ENCODE measurements around the gene LEMD3.

DNA sequence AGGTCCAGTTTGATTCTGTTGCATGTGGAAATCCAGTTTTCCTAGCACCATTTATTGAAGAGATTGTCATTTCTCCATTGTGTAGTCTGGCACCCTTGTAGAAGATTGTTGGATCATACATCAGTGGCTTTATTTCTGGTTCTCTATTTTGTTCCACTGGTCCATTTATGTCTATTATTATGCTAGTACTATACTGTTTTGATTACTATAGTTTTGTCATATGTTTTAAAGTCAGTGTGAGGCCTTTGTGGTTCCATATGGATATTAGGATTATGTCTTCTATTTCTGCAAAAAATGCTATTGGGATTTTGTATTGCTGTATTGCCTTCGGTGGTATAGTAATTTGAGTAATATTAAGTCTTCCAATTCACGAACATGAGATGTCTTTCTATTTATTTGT is 51.4 kb downstream of the LEMD3 start:
- TF ChIP-seq CTCF (conservative IDR thresholded peaks at IDR 0.05; ENCODE audit: low read depth in 2 of 2) (no peak), EZH2phosphoT487 (IDR thresholded peaks at IDR 0.05; ENCODE audit: unreplicated experiment) (no peak), JUNB (IDR thresholded peaks at IDR 0.05; ENCODE audit: unreplicated experiment) (no peak)
- TF ChIP-seq, protein P1, sequence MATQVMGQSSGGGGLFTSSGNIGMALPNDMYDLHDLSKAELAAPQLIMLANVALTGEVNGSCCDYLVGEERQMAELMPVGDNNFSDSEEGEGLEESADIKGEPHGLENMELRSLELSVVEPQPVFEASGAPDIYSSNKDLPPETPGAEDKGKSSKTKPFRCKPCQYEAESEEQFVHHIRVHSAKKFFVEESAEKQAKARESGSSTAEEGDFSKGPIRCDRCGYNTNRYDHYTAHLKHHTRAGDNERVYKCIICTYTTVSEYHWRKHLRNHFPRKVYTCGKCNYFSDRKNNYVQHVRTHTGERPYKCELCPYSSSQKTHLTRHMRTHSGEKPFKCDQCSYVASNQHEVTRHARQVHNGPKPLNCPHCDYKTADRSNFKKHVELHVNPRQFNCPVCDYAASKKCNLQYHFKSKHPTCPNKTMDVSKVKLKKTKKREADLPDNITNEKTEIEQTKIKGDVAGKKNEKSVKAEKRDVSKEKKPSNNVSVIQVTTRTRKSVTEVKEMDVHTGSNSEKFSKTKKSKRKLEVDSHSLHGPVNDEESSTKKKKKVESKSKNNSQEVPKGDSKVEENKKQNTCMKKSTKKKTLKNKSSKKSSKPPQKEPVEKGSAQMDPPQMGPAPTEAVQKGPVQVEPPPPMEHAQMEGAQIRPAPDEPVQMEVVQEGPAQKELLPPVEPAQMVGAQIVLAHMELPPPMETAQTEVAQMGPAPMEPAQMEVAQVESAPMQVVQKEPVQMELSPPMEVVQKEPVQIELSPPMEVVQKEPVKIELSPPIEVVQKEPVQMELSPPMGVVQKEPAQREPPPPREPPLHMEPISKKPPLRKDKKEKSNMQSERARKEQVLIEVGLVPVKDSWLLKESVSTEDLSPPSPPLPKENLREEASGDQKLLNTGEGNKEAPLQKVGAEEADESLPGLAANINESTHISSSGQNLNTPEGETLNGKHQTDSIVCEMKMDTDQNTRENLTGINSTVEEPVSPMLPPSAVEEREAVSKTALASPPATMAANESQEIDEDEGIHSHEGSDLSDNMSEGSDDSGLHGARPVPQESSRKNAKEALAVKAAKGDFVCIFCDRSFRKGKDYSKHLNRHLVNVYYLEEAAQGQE (IDR thresholded peaks at IDR 0.05; ENCODE audit: unreplicated experiment): no peak
